GM12878 (cell line): ENCODE measurements around the gene OSBPL7. TPM values are rescaled to one million over a fixed set of nuclear protein-coding genes. Genes with fewer than 3 reads are reported as not detected.
A peak's percentile ranks its signal among the peaks of the same experiment; 100 is the strongest.

Experiments used
- BACH1 ChIP-seq: fragments of 450-650 bp; IDR thresholded peaks from 2 replicates; pipeline ENCODE4 v1.6.1; 2017; ENCODE audit warnings: mild to moderate bottlenecking, borderline replicate concordance
- BCL11A ChIP-seq: IDR thresholded peaks from 2 replicates; pipeline ENCODE4 v1.6.1; 2011; ENCODE audit warnings: low read depth, low read length
- BCL3 ChIP-seq: IDR thresholded peaks from 2 replicates; pipeline ENCODE4 v1.6.1; 2011; ENCODE audit warnings: borderline replicate concordance, low read depth, mild to moderate bottlenecking, moderate library complexity, low read length; ENCODE audit not compliant: insufficient read depth, poor library complexity, severe bottlenecking
- CBX5 ChIP-seq: sonication (generic); IDR thresholded peaks from 2 replicates; pipeline ENCODE4 v1.6.1; 2016; ENCODE audit warnings: low read depth, moderate library complexity, mild to moderate bottlenecking, inconsistent platforms
- CHD2 ChIP-seq: IDR thresholded peaks from 2 replicates; pipeline ENCODE4 v1.6.1; 2011; ENCODE audit warnings: low read depth, low read length, improper control_type of control experiment, borderline replicate concordance
- CHD4 ChIP-seq: fragments of 200-600 bp; sonication (generic); IDR thresholded peaks from 2 replicates; pipeline ENCODE4 v1.6.1; 2016; ENCODE audit warnings: mild to moderate bottlenecking
- GABPA ChIP-seq: IDR thresholded peaks from 2 replicates; pipeline ENCODE4 v1.6.1; 2014; ENCODE audit warnings: antibody characterized with exemption, low read depth, mild to moderate bottlenecking, inconsistent platforms
- IRF5 ChIP-seq: fragments of 450-650 bp; IDR thresholded peaks from 2 replicates; pipeline ENCODE4 v1.6.1; 2017; ENCODE audit warnings: borderline replicate concordance
- JUNB ChIP-seq: IDR thresholded peaks from 2 replicates; pipeline ENCODE4 v1.6.1; 2016; ENCODE audit warnings: antibody characterized with exemption, mild to moderate bottlenecking
- MLLT1 ChIP-seq: fragments of 450-650 bp; IDR thresholded peaks from 2 replicates; pipeline ENCODE4 v1.6.1; 2016; ENCODE audit warnings: mild to moderate bottlenecking
- NFYA ChIP-seq: IDR thresholded peaks from 2 replicates; pipeline ENCODE4 v1.6.1; 2011; ENCODE audit warnings: low read depth, mild to moderate bottlenecking, low read length, improper control_type of control experiment, borderline replicate concordance
- NR2C2 ChIP-seq: IDR thresholded peaks from 2 replicates; pipeline ENCODE4 v1.6.1; 2011; ENCODE audit warnings: borderline replicate concordance, low read depth; ENCODE audit not compliant: control insufficient read depth, insufficient read length
- PKNOX1 ChIP-seq: fragments of 450-650 bp; IDR thresholded peaks from 2 replicates; pipeline ENCODE4 v1.6.1; 2016; ENCODE audit warnings: mild to moderate bottlenecking
- RELB ChIP-seq: fragments of 450-650 bp; IDR thresholded peaks from 2 replicates; pipeline ENCODE4 v1.6.1; 2017; ENCODE audit warnings: low read depth, mild to moderate bottlenecking, moderate library complexity
- REST ChIP-seq: IDR thresholded peaks from 2 replicates; pipeline ENCODE4 v1.6.1; 2012; ENCODE audit warnings: mild to moderate bottlenecking, low read depth, low read length
- TAF1 ChIP-seq: IDR thresholded peaks from 2 replicates; pipeline ENCODE4 v1.6.1; 2011; ENCODE audit warnings: mild to moderate bottlenecking, low read depth, low read length, borderline replicate concordance
- TARDBP ChIP-seq: IDR thresholded peaks from 2 replicates; pipeline ENCODE4 v1.6.1; 2016; ENCODE audit warnings: borderline replicate concordance
- TCF7 ChIP-seq: IDR thresholded peaks from 2 replicates; pipeline ENCODE4 v1.6.1; 2014; ENCODE audit warnings: antibody characterized with exemption, borderline replicate concordance
- polyA plus RNA-seq, 11 experiments: library from polyadenylated mRNA; depleted of rRNA in 4 of 11; unstranded in 6 of 11; stranded (reverse) in 5 of 11; fragments of >200 nt; fragmentation: Nextera tagmentation in 4 of 11; fragmentation: Illumina TruSeq in 1 of 11; extraction: Ambion mirVana in 4 of 11; extraction: Trizol in 1 of 11; gene quantifications; 1 replicate in 1 of 11; 2 replicates in 10 of 11; pipeline versions ENCODE4 v1.2.1 to v1.2.3, GENCODE V29; 2011 to 2016; ENCODE audit warnings: inconsistent platforms in 2 of 11, missing spikeins in 2 of 11, low read depth in 1 of 11
- total RNA-seq, 4 experiments: library from RNA; depleted of rRNA in 3 of 4; stranded (reverse); fragments of >200 nt in 3 of 4; fragmentation: Illumina TruSeq in 1 of 4; extraction: Trizol in 1 of 4; gene quantifications; 2 replicates each; pipeline versions ENCODE4 v1.2.1 to v1.2.3, GENCODE V29; 2013 to 2021

The OSBPL7 gene
- total and polyA plus RNA-seq, 10 of the 15 experiments (the other 5 are each of a cell fraction or from before 2014, with no cell fraction given), result 0.50 to 16.1 (median 6.7) TPM

- TF ChIP-seq TARDBP (0 out of 2 replicates have a peak, but pooled peaks have one; percentile 47), MLLT1 (0 out of 2 replicates have a peak, but pooled peaks have one; percentile 63), CHD2 (peak; percentile 67; the same call in 1 of the 2 replicates), BCL3 (no peak), JUNB (no peak), PKNOX1 (0 out of 2 replicates have a peak, but pooled peaks have one; percentile 8), IRF5 (no peak), CHD4 (no peak), CBX5 (no peak), TCF7 (no peak), RELB (peak; percentile 98), TAF1 (peak; percentile 91), GABPA (peak; percentile 90), BCL11A (no peak), NR2C2 (no peak), NFYA (no peak), REST (no peak), BACH1 (peak; percentile 51; the same call in 1 of the 2 replicates)
Measured at GRCh38 chr17:47831003-47831933, 9.7 kb upstream of the OSBPL7 start, which contains the start of the genes LRRC46 and MRPL10 (continued).
